SK-N-SH (cell line): ENCODE data around the gene MEN1. TPM values are rescaled to one million over a fixed set of nuclear protein-coding genes. Genes with fewer than 3 reads are reported as not detected.
A peak's percentile ranks its signal among the peaks of the same experiment; 100 is the strongest.

Experiments used
- CTCF ChIA-PET: fragments of 300-600, 350-600 bp; formaldehyde crosslinking; extraction: SDS; loops from one replicate; lab custom pipeline; 2021; lab: Yijun Ruan, JAX
- POLR2A ChIA-PET: fragments of 350-600 bp; sonication (Branson Sonifier 250); formaldehyde crosslinking; extraction: SDS; loops from one replicate; lab custom pipeline; 2020; ENCODE audit warnings: antibody characterized with exemption, inconsistent platforms; lab: Yijun Ruan, JAX
- DNase-seq: peaks from one replicate; pipeline ENCODE4 v3.0.0; 2012
- H2AFZ ChIP-seq: fragments of 200-600 bp; sonication (generic); 2 replicates; pipeline ENCODE4 v1.8.1; 2016; ENCODE audit warnings: antibody characterized with exemption, mild to moderate bottlenecking, low read depth
- H3F3A ChIP-seq: fragments of 200-600 bp; sonication (generic); replicated peaks from 2 replicates; pipeline ENCODE3; 2016; ENCODE audit warnings: antibody characterized with exemption, mild to moderate bottlenecking; ENCODE audit not compliant: insufficient read depth
- H3K27ac ChIP-seq, 2 experiments: fragments of 200-500 bp in 1 of 2; fragments of 200-600 bp in 1 of 2; sonication (Bioruptor generic) in 1 of 2; sonication (generic), shearing (Covaris generic) in 1 of 2; 2 replicates each; pipeline versions ENCODE4 v1.5.1 to v1.6.1; 2014 to 2016; ENCODE audit warnings: low read depth in 2 of 2, inconsistent platforms in 1 of 2, low read length in 1 of 2, mild to moderate bottlenecking in 1 of 2, mixed read lengths in 1 of 2
- H3K27me3 ChIP-seq: fragments of 200-600 bp; sonication (generic), shearing (Covaris generic); 2 replicates; pipeline ENCODE4 v1.6.1; 2016; ENCODE audit warnings: mixed run types; ENCODE audit not compliant: insufficient read depth
- H3K36me3 ChIP-seq, 2 experiments: fragments of 200-500 bp in 1 of 2; fragments of 200-600 bp in 1 of 2; sonication (Bioruptor generic) in 1 of 2; sonication (generic) in 1 of 2; replicated peaks in 1 of 2; 2 replicates each; pipeline versions ENCODE3 to v1.5.1; 2014 to 2016; ENCODE audit warnings: low read length in 1 of 2, mild to moderate bottlenecking in 1 of 2; ENCODE audit not compliant: insufficient read depth in 2 of 2, control insufficient read depth in 1 of 2
- H3K4me1 ChIP-seq, 2 experiments: fragments of 200-500 bp in 1 of 2; fragments of 200-600 bp in 1 of 2; sonication (Bioruptor generic) in 1 of 2; sonication (generic), shearing (Covaris generic) in 1 of 2; 2 replicates each; pipeline versions ENCODE4 v1.5.1 to v1.6.1; 2014 to 2016; ENCODE audit warnings: low read depth in 1 of 2, low read length in 1 of 2, mixed run types in 1 of 2; ENCODE audit not compliant: insufficient read depth in 2 of 2, control insufficient read depth in 1 of 2
- H3K4me2 ChIP-seq: fragments of 200-600 bp; sonication (generic), shearing (Covaris generic); 2 replicates; pipeline ENCODE4 v1.6.1; 2017; ENCODE audit warnings: mixed run types
- H3K4me3 ChIP-seq, 2 experiments: fragments of 200-500 bp in 1 of 2; fragments of 200-600 bp in 1 of 2; sonication (Bioruptor generic) in 1 of 2; sonication (generic), shearing (Covaris generic) in 1 of 2; 2 replicates each; pipeline versions ENCODE4 v1.5.1 to v1.8.1; 2014 to 2016; ENCODE audit warnings: low read depth in 2 of 2, inconsistent platforms in 1 of 2, low read length in 1 of 2, mild to moderate bottlenecking in 1 of 2, mixed read lengths in 1 of 2, moderate library complexity in 1 of 2
- H3K79me2 ChIP-seq: fragments of 200-600 bp; sonication (generic); 2 replicates; pipeline ENCODE4 v1.8.1; 2017; ENCODE audit warnings: mild to moderate bottlenecking; ENCODE audit not compliant: insufficient read depth
- H3K9ac ChIP-seq: fragments of 200-600 bp; sonication (generic); 2 replicates; pipeline ENCODE4 v1.6.1; 2017; ENCODE audit warnings: mixed run types
- H3K9me2 ChIP-seq: fragments of 200-600 bp; sonication (generic); 2 replicates; pipeline ENCODE4 v1.6.1; 2017; ENCODE audit warnings: mixed run types
- H3K9me3 ChIP-seq: fragments of 200-600 bp; sonication (generic); 2 replicates; pipeline ENCODE4 v1.6.1; 2017; ENCODE audit warnings: mixed run types, mild to moderate bottlenecking, moderate library complexity
- H4K20me1 ChIP-seq: fragments of 200-600 bp; sonication (generic); 2 replicates; pipeline ENCODE4 v1.6.1; 2017; ENCODE audit warnings: mild to moderate bottlenecking, mixed run types; ENCODE audit not compliant: insufficient read depth
- ELF1 ChIP-seq: IDR thresholded peaks from 2 replicates; pipeline ENCODE4 v1.4.0; 2012
- EP300 ChIP-seq, 2 experiments: IDR thresholded peaks; 2 replicates each; pipeline versions ENCODE4 v1.4.0 to v1.6.1; 2012; ENCODE audit warnings: borderline replicate concordance in 1 of 2, low read depth in 1 of 2, low read length in 1 of 2
- GABPA ChIP-seq: IDR thresholded peaks from 2 replicates; pipeline ENCODE4 v1.4.0; 2012; ENCODE audit warnings: low read depth, mild to moderate bottlenecking
- JUND ChIP-seq: IDR thresholded peaks from 2 replicates; pipeline ENCODE4 v1.4.0; 2012
- NRF1 ChIP-seq: IDR thresholded peaks from 2 replicates; pipeline ENCODE4 v1.6.1; 2012; ENCODE audit warnings: low read depth, mild to moderate bottlenecking, low read length
- RAD21 ChIP-seq: IDR thresholded peaks from 2 replicates; pipeline ENCODE4 v1.6.1; 2012; ENCODE audit warnings: mild to moderate bottlenecking, low read length
- RCOR1 ChIP-seq: fragments of 150-350 bp; IDR thresholded peaks from 2 replicates; pipeline ENCODE4 v1.6.1; 2017; ENCODE audit warnings: antibody characterized with exemption, low read length
- SIN3A ChIP-seq: IDR thresholded peaks from 2 replicates; pipeline ENCODE4 v1.6.1; 2012; ENCODE audit warnings: low read depth, mild to moderate bottlenecking, low read length, moderate library complexity, borderline replicate concordance
- TCF12 ChIP-seq: IDR thresholded peaks from 2 replicates; pipeline ENCODE4 v1.4.0; 2012
- TEAD4 ChIP-seq: IDR thresholded peaks from 2 replicates; pipeline ENCODE4 v1.4.0; 2012; ENCODE audit warnings: mild to moderate bottlenecking, borderline replicate concordance; ENCODE audit not compliant: insufficient read depth
- YY1 ChIP-seq: IDR thresholded peaks from 2 replicates; pipeline ENCODE4 v1.4.0; 2012; ENCODE audit warnings: low read depth, mild to moderate bottlenecking
- WGBS: methylation state at CpG from one replicate; pipeline ENCODE4 v1.1.6; 2017; ENCODE audit warnings: low lambda C conversion rate; 5-methylcytosine and 5-hydroxymethylcytosine counted together
- polyA plus RNA-seq, 3 experiments: library from polyadenylated mRNA; depleted of rRNA; stranded (reverse); fragments of >200 nt; gene quantifications; 2 replicates each; pipeline ENCODE4 v1.2.3, GENCODE V29; 2012
- TF ChIP-seq, protein P1 (sequence below): fragments of 200-600 bp; sonication (generic); IDR thresholded peaks from 2 replicates; pipeline ENCODE4 v1.6.1; 2017; ENCODE audit warnings: antibody characterized with exemption, mild to moderate bottlenecking, moderate library complexity
- TF ChIP-seq, protein P2 (sequence below): fragments of 150-350 bp; IDR thresholded peaks from 2 replicates; pipeline ENCODE4 v1.6.1; 2016; ENCODE audit warnings: mild to moderate bottlenecking, low read depth, low read length
- TF ChIP-seq, protein P3 (sequence below): IDR thresholded peaks from 2 replicates; pipeline ENCODE4 v1.4.0; 2012; ENCODE audit warnings: low read depth, borderline replicate concordance
- TF ChIP-seq, protein P4 (sequence below): IDR thresholded peaks from 2 replicates; pipeline ENCODE4; 2012
- TF ChIP-seq, protein P5 (sequence below): IDR thresholded peaks from 2 replicates; pipeline ENCODE4 v1.6.1; 2012; ENCODE audit warnings: mild to moderate bottlenecking, low read depth, low read length, moderate library complexity
- TF ChIP-seq, protein P6 (sequence below): fragments of 150-350 bp; IDR thresholded peaks from 2 replicates; pipeline ENCODE4 v1.6.1; 2017; ENCODE audit warnings: antibody characterized with exemption, low read length, low read depth, borderline replicate concordance

The MEN1 gene
- polyA plus RNA-seq, 1 of the 3 experiments (the other 2 are of a cell fraction) = 52.9 TPM

- peak; percentile 39 for DNase-seq
- Histone ChIP-seq H3K9me2 (no peaks in the 10 kb centered on the region), H3K27me3 (no peaks in the 10 kb centered on the region), H2AFZ (no peak overlapping the region), H4K20me1 (no peaks in the 10 kb centered on the region), H3K4me2 (no peak overlapping the region), H3K9me3 (no peaks in the 10 kb centered on the region), H3K27ac (no peak overlapping the region), H3K9ac (no peak overlapping the region), H3K36me3 (peaks cover 0 to 21% of the 10 kb centered on the region in 2 experiments), H3K4me1 (peaks cover 7 to 18% of the 10 kb centered on the region in 2 experiments; a peak in 2 of 4 replicates), H3K4me3 (no peak overlapping the region), H3K79me2 (no peaks in the 10 kb centered on the region), H3F3A (peaks cover 3% of the 10 kb centered on the region)
- ChIA-PET POLR2A (no interaction called here), CTCF (interaction anchor here (0.6 to 1.9 kb wide), 6 partner anchors 9 to 125 kb away, joined by 3 to 6 read pairs (median 4); no protein-coding TSS in a partner anchor)
- TF ChIP-seq RAD21 = no peak
- no peak for TF ChIP-seq RCOR1
- TF ChIP-seq ELF1 = no peak
- TF ChIP-seq YY1 = no peak
- TF ChIP-seq, protein P1, sequence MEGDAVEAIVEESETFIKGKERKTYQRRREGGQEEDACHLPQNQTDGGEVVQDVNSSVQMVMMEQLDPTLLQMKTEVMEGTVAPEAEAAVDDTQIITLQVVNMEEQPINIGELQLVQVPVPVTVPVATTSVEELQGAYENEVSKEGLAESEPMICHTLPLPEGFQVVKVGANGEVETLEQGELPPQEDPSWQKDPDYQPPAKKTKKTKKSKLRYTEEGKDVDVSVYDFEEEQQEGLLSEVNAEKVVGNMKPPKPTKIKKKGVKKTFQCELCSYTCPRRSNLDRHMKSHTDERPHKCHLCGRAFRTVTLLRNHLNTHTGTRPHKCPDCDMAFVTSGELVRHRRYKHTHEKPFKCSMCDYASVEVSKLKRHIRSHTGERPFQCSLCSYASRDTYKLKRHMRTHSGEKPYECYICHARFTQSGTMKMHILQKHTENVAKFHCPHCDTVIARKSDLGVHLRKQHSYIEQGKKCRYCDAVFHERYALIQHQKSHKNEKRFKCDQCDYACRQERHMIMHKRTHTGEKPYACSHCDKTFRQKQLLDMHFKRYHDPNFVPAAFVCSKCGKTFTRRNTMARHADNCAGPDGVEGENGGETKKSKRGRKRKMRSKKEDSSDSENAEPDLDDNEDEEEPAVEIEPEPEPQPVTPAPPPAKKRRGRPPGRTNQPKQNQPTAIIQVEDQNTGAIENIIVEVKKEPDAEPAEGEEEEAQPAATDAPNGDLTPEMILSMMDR = no peak
- TF ChIP-seq, protein P2, sequence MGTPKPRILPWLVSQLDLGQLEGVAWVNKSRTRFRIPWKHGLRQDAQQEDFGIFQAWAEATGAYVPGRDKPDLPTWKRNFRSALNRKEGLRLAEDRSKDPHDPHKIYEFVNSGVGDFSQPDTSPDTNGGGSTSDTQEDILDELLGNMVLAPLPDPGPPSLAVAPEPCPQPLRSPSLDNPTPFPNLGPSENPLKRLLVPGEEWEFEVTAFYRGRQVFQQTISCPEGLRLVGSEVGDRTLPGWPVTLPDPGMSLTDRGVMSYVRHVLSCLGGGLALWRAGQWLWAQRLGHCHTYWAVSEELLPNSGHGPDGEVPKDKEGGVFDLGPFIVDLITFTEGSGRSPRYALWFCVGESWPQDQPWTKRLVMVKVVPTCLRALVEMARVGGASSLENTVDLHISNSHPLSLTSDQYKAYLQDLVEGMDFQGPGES = no peak
- TF ChIP-seq JUND = no peak
- TF ChIP-seq EP300 (IDR thresholded peaks at IDR 0.05; ENCODE audit: borderline replicate concordance in 1 of 2, low read depth in 1 of 2, low read length in 1 of 2) = no peak
- no peak for TF ChIP-seq TEAD4
- TF ChIP-seq, all 33 proteins: peak for 0
- 80% methylated on average over 12 of the region's 14 CpGs for WGBS
Observed at GRCh38 chr11:64799623-64800302, 10.6 kb downstream of the MEN1 start.

DNA sequence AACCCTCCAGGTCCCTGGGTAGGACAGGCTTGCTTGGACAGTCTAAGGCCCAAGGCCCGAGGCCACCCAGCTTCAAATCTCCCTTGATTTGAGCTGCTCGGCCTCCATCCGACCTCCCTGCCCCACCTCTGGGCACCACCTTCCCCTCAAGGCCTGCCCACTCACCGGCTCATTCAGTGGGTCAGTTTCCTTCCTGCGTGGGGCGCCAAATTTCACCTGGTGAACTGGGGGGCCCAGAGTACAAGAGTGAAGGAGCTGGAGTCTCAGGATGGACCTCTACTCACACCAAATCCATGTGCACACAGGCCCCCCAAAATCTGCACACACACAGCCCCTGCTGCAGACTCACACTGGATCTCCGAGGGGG is 11.1 kb downstream of the MEN1 start:
- no peaks in the 10 kb centered on the region for H3K79me2 ChIP-seq
- WGBS = 92% methylated on average over 7 of the region's 7 CpGs
- ChIA-PET CTCF (interaction anchor here (0.6 to 1.6 kb wide), 7 partner anchors 8 to 124 kb away, joined by 3 to 6 read pairs (median 4); no protein-coding TSS in a partner anchor), POLR2A (no interaction called here)
- H3K9me3 ChIP-seq = no peaks in the 10 kb centered on the region
- no peak overlapping the region for H2AFZ ChIP-seq
- H3K4me1 ChIP-seq = peaks cover 7 to 16% of the 10 kb centered on the region in 2 experiments; a peak in 2 of 4 replicates
- no peak overlapping the region for H3K4me3 ChIP-seq
- no peaks in the 10 kb centered on the region for H3K9me2 ChIP-seq
- no peak for DNase-seq
- peaks cover 3% of the 10 kb centered on the region for H3F3A ChIP-seq
- no peak overlapping the region for H3K27ac ChIP-seq
- no peaks in the 10 kb centered on the region for H4K20me1 ChIP-seq
- no peak overlapping the region for H3K9ac ChIP-seq
- H3K4me2 ChIP-seq = no peak overlapping the region
- peaks cover 0 to 16% of the 10 kb centered on the region in 2 experiments for H3K36me3 ChIP-seq
- no peaks in the 10 kb centered on the region for H3K27me3 ChIP-seq
- TF ChIP-seq, protein P3, sequence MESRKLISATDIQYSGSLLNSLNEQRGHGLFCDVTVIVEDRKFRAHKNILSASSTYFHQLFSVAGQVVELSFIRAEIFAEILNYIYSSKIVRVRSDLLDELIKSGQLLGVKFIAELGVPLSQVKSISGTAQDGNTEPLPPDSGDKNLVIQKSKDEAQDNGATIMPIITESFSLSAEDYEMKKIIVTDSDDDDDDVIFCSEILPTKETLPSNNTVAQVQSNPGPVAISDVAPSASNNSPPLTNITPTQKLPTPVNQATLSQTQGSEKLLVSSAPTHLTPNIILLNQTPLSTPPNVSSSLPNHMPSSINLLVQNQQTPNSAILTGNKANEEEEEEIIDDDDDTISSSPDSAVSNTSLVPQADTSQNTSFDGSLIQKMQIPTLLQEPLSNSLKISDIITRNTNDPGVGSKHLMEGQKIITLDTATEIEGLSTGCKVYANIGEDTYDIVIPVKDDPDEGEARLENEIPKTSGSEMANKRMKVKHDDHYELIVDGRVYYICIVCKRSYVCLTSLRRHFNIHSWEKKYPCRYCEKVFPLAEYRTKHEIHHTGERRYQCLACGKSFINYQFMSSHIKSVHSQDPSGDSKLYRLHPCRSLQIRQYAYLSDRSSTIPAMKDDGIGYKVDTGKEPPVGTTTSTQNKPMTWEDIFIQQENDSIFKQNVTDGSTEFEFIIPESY = no peak
- TF ChIP-seq TCF12 (no peak), NRF1 (no peak), GABPA (no peak), SIN3A (no peak)
- TF ChIP-seq, protein P4, sequence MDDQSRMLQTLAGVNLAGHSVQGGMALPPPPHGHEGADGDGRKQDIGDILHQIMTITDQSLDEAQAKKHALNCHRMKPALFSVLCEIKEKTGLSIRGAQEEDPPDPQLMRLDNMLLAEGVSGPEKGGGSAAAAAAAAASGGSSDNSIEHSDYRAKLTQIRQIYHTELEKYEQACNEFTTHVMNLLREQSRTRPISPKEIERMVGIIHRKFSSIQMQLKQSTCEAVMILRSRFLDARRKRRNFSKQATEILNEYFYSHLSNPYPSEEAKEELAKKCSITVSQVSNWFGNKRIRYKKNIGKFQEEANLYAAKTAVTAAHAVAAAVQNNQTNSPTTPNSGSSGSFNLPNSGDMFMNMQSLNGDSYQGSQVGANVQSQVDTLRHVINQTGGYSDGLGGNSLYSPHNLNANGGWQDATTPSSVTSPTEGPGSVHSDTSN = no peak
- TF ChIP-seq, protein P5, sequence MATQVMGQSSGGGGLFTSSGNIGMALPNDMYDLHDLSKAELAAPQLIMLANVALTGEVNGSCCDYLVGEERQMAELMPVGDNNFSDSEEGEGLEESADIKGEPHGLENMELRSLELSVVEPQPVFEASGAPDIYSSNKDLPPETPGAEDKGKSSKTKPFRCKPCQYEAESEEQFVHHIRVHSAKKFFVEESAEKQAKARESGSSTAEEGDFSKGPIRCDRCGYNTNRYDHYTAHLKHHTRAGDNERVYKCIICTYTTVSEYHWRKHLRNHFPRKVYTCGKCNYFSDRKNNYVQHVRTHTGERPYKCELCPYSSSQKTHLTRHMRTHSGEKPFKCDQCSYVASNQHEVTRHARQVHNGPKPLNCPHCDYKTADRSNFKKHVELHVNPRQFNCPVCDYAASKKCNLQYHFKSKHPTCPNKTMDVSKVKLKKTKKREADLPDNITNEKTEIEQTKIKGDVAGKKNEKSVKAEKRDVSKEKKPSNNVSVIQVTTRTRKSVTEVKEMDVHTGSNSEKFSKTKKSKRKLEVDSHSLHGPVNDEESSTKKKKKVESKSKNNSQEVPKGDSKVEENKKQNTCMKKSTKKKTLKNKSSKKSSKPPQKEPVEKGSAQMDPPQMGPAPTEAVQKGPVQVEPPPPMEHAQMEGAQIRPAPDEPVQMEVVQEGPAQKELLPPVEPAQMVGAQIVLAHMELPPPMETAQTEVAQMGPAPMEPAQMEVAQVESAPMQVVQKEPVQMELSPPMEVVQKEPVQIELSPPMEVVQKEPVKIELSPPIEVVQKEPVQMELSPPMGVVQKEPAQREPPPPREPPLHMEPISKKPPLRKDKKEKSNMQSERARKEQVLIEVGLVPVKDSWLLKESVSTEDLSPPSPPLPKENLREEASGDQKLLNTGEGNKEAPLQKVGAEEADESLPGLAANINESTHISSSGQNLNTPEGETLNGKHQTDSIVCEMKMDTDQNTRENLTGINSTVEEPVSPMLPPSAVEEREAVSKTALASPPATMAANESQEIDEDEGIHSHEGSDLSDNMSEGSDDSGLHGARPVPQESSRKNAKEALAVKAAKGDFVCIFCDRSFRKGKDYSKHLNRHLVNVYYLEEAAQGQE = no peak
- TF ChIP-seq, protein P6, sequence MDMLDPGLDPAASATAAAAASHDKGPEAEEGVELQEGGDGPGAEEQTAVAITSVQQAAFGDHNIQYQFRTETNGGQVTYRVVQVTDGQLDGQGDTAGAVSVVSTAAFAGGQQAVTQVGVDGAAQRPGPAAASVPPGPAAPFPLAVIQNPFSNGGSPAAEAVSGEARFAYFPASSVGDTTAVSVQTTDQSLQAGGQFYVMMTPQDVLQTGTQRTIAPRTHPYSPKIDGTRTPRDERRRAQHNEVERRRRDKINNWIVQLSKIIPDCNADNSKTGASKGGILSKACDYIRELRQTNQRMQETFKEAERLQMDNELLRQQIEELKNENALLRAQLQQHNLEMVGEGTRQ = no peak
